Trophoblast cell (in vitro differentiated cells and primary cell): ENCODE results near the gene SOCS4.

Source experiments
- DNase-seq, 2 donors: peaks; one replicate each; pipeline ENCODE4 v3.0.0-alpha.2; 2016
- H2AFZ ChIP-seq: 2 replicates; pipeline ENCODE4 v1.6.1; 2013; ENCODE audit warnings: low read length, moderate library complexity, mild to moderate bottlenecking; ENCODE audit not compliant: insufficient read depth, poor library complexity
- H2AK5ac ChIP-seq: 2 replicates; pipeline ENCODE4 v1.6.1; 2013; ENCODE audit warnings: mild to moderate bottlenecking, low read length
- H2BK120ac ChIP-seq: 2 replicates; pipeline ENCODE4 v1.6.1; 2013; ENCODE audit warnings: low read length, mild to moderate bottlenecking, moderate library complexity; ENCODE audit not compliant: insufficient read depth, poor library complexity
- H2BK12ac ChIP-seq: 2 replicates; pipeline ENCODE4 v1.6.1; 2013; ENCODE audit warnings: mild to moderate bottlenecking, low read length, moderate library complexity
- H2BK5ac ChIP-seq: 2 replicates; pipeline ENCODE4 v1.6.1; 2013; ENCODE audit warnings: low read length, low read depth, moderate library complexity, mild to moderate bottlenecking; ENCODE audit not compliant: poor library complexity
- H3K14ac ChIP-seq: 2 replicates; pipeline ENCODE4 v1.6.1; 2013; ENCODE audit warnings: mild to moderate bottlenecking, low read length
- H3K18ac ChIP-seq: 2 replicates; pipeline ENCODE4 v1.6.1; 2013; ENCODE audit warnings: mild to moderate bottlenecking, low read length
- H3K23ac ChIP-seq: 2 replicates; pipeline ENCODE4 v1.6.1; 2013; ENCODE audit warnings: low read length
- H3K27ac ChIP-seq: 2 replicates; pipeline ENCODE4 v1.5.1; 2013; ENCODE audit warnings: low read depth, mild to moderate bottlenecking, inconsistent platforms, low read length, moderate library complexity
- H3K27me3 ChIP-seq: 2 replicates; pipeline ENCODE4 v1.6.1; 2013; ENCODE audit warnings: inconsistent platforms, mild to moderate bottlenecking, low read length, moderate library complexity; ENCODE audit not compliant: insufficient read depth
- H3K36me3 ChIP-seq, 2 experiments: 1 replicate in 1 of 2; 2 replicates in 1 of 2; pipeline ENCODE4 v1.6.1; 2013; ENCODE audit warnings: low read length in 2 of 2, mild to moderate bottlenecking in 2 of 2, moderate library complexity in 1 of 2; ENCODE audit not compliant: insufficient read depth in 2 of 2, control insufficient read depth in 1 of 2
- H3K4ac ChIP-seq: 2 replicates; pipeline ENCODE4 v1.6.1; 2013; ENCODE audit warnings: low read depth, mild to moderate bottlenecking, low read length, moderate library complexity
- H3K4me1 ChIP-seq, 2 experiments: 1 replicate in 1 of 2; 2 replicates in 1 of 2; pipeline ENCODE4 v1.6.1; 2013; ENCODE audit warnings: low read length in 2 of 2, mild to moderate bottlenecking in 2 of 2, moderate library complexity in 1 of 2; ENCODE audit not compliant: insufficient read depth in 2 of 2, control insufficient read depth in 1 of 2
- H3K4me2 ChIP-seq: 2 replicates; pipeline ENCODE4 v1.6.1; 2013; ENCODE audit warnings: inconsistent platforms, mild to moderate bottlenecking, low read length, moderate library complexity
- H3K4me3 ChIP-seq: 2 replicates; pipeline ENCODE4 v1.5.1; 2013; ENCODE audit warnings: mild to moderate bottlenecking, low read depth, low read length, inconsistent platforms
- H3K79me1 ChIP-seq: one replicate; pipeline ENCODE4 v1.6.1; 2013; ENCODE audit warnings: low read length
- H3K79me2 ChIP-seq: 2 replicates; pipeline ENCODE4 v1.6.1; 2013; ENCODE audit warnings: low read length, mild to moderate bottlenecking; ENCODE audit not compliant: control insufficient read depth, insufficient read depth, poor library complexity
- H3K9ac ChIP-seq: 2 replicates; pipeline ENCODE4 v1.6.1; 2013; ENCODE audit warnings: mild to moderate bottlenecking, low read length
- H3K9me3 ChIP-seq: 2 replicates; pipeline ENCODE4 v1.6.1; 2013; ENCODE audit warnings: low read depth, mild to moderate bottlenecking, control low read depth, inconsistent platforms, low read length; ENCODE audit not compliant: insufficient read depth
- H4K12ac ChIP-seq: 2 replicates; pipeline ENCODE4 v1.6.1; 2013; ENCODE audit warnings: low read depth, mild to moderate bottlenecking, low read length, moderate library complexity
- H4K8ac ChIP-seq: 2 replicates; pipeline ENCODE4 v1.6.1; 2013; ENCODE audit warnings: low read depth, mild to moderate bottlenecking, low read length, moderate library complexity
- H4K91ac ChIP-seq: one replicate; pipeline ENCODE4 v1.6.1; 2013; ENCODE audit warnings: low read depth, mild to moderate bottlenecking, low read length, moderate library complexity
- WGBS: extraction: QIAGEN DNeasy Blood & Tissue Kit; methylation state at CpG from one replicate; pipeline ENCODE4 v1.1.7; 2013; ENCODE audit warnings: missing lambda C conversion rate; ENCODE audit not compliant: insufficient read length, insufficient coverage; ENCODE audit errors: extremely low coverage; 5-methylcytosine and 5-hydroxymethylcytosine counted together

Gene SOCS4

GRCh38 chr14:55051165-55051422 is 24.1 kb downstream of the SOCS4 start:
- no peak overlapping the region for H3K14ac ChIP-seq
- H3K27ac ChIP-seq, result peak overlapping the region; percentile 73
- peak overlapping the region; percentile 34 for H3K4me3 ChIP-seq
- H3K27me3 ChIP-seq, result no peaks in the 10 kb centered on the region
- no peak overlapping the region for H3K23ac ChIP-seq
- H2BK12ac ChIP-seq, result no peak overlapping the region
- H4K8ac ChIP-seq, result peak overlapping the region; percentile 68
- H2AFZ ChIP-seq, result no peak overlapping the region
- H4K12ac ChIP-seq, result no peak overlapping the region
- peaks cover 0 to 3% of the 10 kb centered on the region in 2 experiments for H3K36me3 ChIP-seq
- H3K18ac ChIP-seq, result no peak overlapping the region
- no peak overlapping the region for H4K91ac ChIP-seq
- H2BK5ac ChIP-seq, result no peak overlapping the region
- no peak overlapping the region for H2AK5ac ChIP-seq
- peaks cover 11% of the 10 kb centered on the region for H3K79me2 ChIP-seq
- H3K9me3 ChIP-seq, result no peaks in the 10 kb centered on the region
- peak overlapping the region; percentile 70 for H3K4me2 ChIP-seq
- peak overlapping the region; percentile 32 for H3K9ac ChIP-seq
- peaks cover 11% of the 10 kb centered on the region for H3K79me1 ChIP-seq
- no peak overlapping the region for H2BK120ac ChIP-seq
- peaks cover 3 to 4% of the 10 kb centered on the region in 2 experiments for H3K4me1 ChIP-seq
- WGBS, result no CpG with 5 or more reads among the region's 10 CpGs
- no peak overlapping the region for H3K4ac ChIP-seq
- DNase-seq, result no peak

- Histone ChIP-seq H2AK5ac (peak within 1 kb of the TSS; percentile 38), H2BK120ac (peak within 1 kb of the TSS; percentile 73), H3K27ac (peak within 1 kb of the TSS; percentile 86), H3K18ac (peak within 1 kb of the TSS; percentile 91), H3K23ac (no peak within 1 kb of the TSS), H4K8ac (peak within 1 kb of the TSS; percentile 91), H2BK5ac (peak within 1 kb of the TSS; percentile 83), H2BK12ac (no peak within 1 kb of the TSS), H3K4ac (peak within 1 kb of the TSS; percentile 81), H2AFZ (peak within 1 kb of the TSS; percentile 74), H3K79me1 (peaks cover 11% of the 10 kb centered on the region), H3K4me2 (peak within 1 kb of the TSS; percentile 87), H3K9ac (peak within 1 kb of the TSS; percentile 96), H3K14ac (peak within 1 kb of the TSS; percentile 89), H3K79me2 (peaks cover 11% of the 10 kb centered on the region), H3K4me1 (peaks cover 3 to 4% of the 10 kb centered on the region in 2 experiments), H3K36me3 (peaks cover 0 to 3% of the 10 kb centered on the region in 2 experiments), H3K27me3 (no peaks in the 10 kb centered on the region), H3K9me3 (no peaks in the 10 kb centered on the region), H3K4me3 (peak within 1 kb of the TSS; percentile 85), H4K12ac (peak within 1 kb of the TSS; percentile 76), H4K91ac (peak within 1 kb of the TSS; percentile 93)
- peak; percentile 92 to 97 for DNase-seq
- no CpG with 5 or more reads among the region's 98 CpGs for WGBS
Observed at GRCh38 chr14:55051423-55052268, 24.6 kb downstream of the SOCS4 start, which contains the start of gene MAPK1IP1L. Gene MAPK1IP1L, plus strand, starts transcription at chr14:55051647. Its CDS starts 10,037 bp downstream, at chr14:55061684.

- Histone ChIP-seq H3K4me1 (peaks cover 3 to 4% of the 10 kb centered on the region in 2 experiments), H3K23ac (no peak overlapping the region), H3K4ac (peak overlapping the region; percentile 81), H4K8ac (no peak overlapping the region), H3K27ac (peak overlapping the region; percentile 86), H2BK12ac (no peak overlapping the region), H3K9me3 (no peaks in the 10 kb centered on the region), H3K9ac (peak overlapping the region; percentile 96), H4K91ac (peak overlapping the region; percentile 3), H3K27me3 (no peaks in the 10 kb centered on the region), H3K79me1 (peaks cover 11% of the 10 kb centered on the region), H3K14ac (no peak overlapping the region), H3K36me3 (peaks cover under 1 to 4% of the 10 kb centered on the region in 2 experiments), H2AK5ac (no peak overlapping the region), H3K79me2 (peaks cover 11% of the 10 kb centered on the region), H4K12ac (no peak overlapping the region), H2AFZ (no peak overlapping the region), H2BK5ac (peak overlapping the region; percentile 43), H3K18ac (no peak overlapping the region), H3K4me3 (peak overlapping the region; percentile 85), H2BK120ac (no peak overlapping the region), H3K4me2 (peak overlapping the region; percentile 87)
- DNase-seq, result peak; percentile 24 to 52
- WGBS, result no CpG with 5 or more reads among the region's 14 CpGs
Observed at GRCh38 chr14:55052269-55052930, 25.4 kb downstream of the SOCS4 start.

GRCh38 chr14:55053018-55053417 is 26.0 kb downstream of the SOCS4 start:
- Histone ChIP-seq H3K9me3 (no peaks in the 10 kb centered on the region), H2AK5ac (no peak overlapping the region), H3K27me3 (no peaks in the 10 kb centered on the region), H2AFZ (no peak overlapping the region), H3K9ac (no peak overlapping the region), H3K18ac (no peak overlapping the region), H4K91ac (no peak overlapping the region), H3K36me3 (peaks cover 5 to 9% of the 10 kb centered on the region in 2 experiments), H3K79me1 (peaks cover 11% of the 10 kb centered on the region), H4K8ac (no peak overlapping the region), H3K27ac (no peak overlapping the region), H3K4me2 (peak overlapping the region; percentile 87), H3K14ac (no peak overlapping the region), H2BK12ac (no peak overlapping the region), H3K79me2 (peaks cover 14% of the 10 kb centered on the region), H3K23ac (no peak overlapping the region), H2BK5ac (no peak overlapping the region), H3K4me3 (no peak overlapping the region), H4K12ac (no peak overlapping the region), H3K4me1 (peaks cover 3 to 4% of the 10 kb centered on the region in 2 experiments), H2BK120ac (no peak overlapping the region), H3K4ac (peak overlapping the region; percentile 96)
- no peak for DNase-seq
- WGBS, result no CpG with 5 or more reads among the region's 6 CpGs
